Neuronal stem cell (in vitro differentiated cells): Measurements from ENCODE around the gene KLHDC7B.

Experiments
- DNase-seq: peaks from one replicate; pipeline ENCODE4 v3.0.0-alpha.2; 2013; ENCODE audit warnings: low spot score
- H2AFZ ChIP-seq: one replicate; pipeline ENCODE4 v1.6.1; 2013; ENCODE audit warnings: mild to moderate bottlenecking, low read length, inconsistent platforms
- H2AK5ac ChIP-seq: 2 replicates; pipeline ENCODE4 v1.6.1; 2013; ENCODE audit warnings: low read depth, mild to moderate bottlenecking, inconsistent platforms, low read length, moderate library complexity, mixed read lengths
- H2BK120ac ChIP-seq: 2 replicates; pipeline ENCODE4 v1.6.1; 2013; ENCODE audit warnings: low read depth, mild to moderate bottlenecking, inconsistent platforms, low read length, moderate library complexity, mixed read lengths
- H2BK12ac ChIP-seq: one replicate; pipeline ENCODE4 v1.6.1; 2013; ENCODE audit warnings: low read length, inconsistent platforms
- H2BK15ac ChIP-seq: 2 replicates; pipeline ENCODE4 v1.6.1; 2013; ENCODE audit warnings: mild to moderate bottlenecking, low read length, inconsistent platforms, mixed read lengths
- H2BK5ac ChIP-seq: one replicate; pipeline ENCODE4 v1.6.1; 2013; ENCODE audit warnings: inconsistent platforms, mild to moderate bottlenecking, low read length, moderate library complexity
- H3K14ac ChIP-seq: one replicate; pipeline ENCODE4 v1.6.1; 2013; ENCODE audit warnings: low read length, inconsistent platforms
- H3K18ac ChIP-seq: 2 replicates; pipeline ENCODE4 v1.6.1; 2013; ENCODE audit warnings: low read length, inconsistent platforms
- H3K23ac ChIP-seq: 2 replicates; pipeline ENCODE4 v1.6.1; 2013; ENCODE audit warnings: low read depth, mild to moderate bottlenecking, mixed read lengths, low read length, inconsistent platforms; ENCODE audit not compliant: poor library complexity
- H3K27ac ChIP-seq: replicated peaks from 3 replicates; pipeline ENCODE4 v1.5.1; 2013; ENCODE audit warnings: low read length, inconsistent platforms
- H3K27me3 ChIP-seq, 3 experiments: 2 replicates each; pipeline ENCODE4 v1.6.1; 2013; ENCODE audit warnings: low read length in 3 of 3, mild to moderate bottlenecking in 2 of 3, inconsistent platforms in 1 of 3, low read depth in 1 of 3, mixed read lengths in 1 of 3, moderate library complexity in 1 of 3; ENCODE audit not compliant: control insufficient read depth in 3 of 3, insufficient read depth in 3 of 3
- H3K36me3 ChIP-seq, 2 donors: replicated peaks in 1 of 2; 2 replicates each; pipeline ENCODE4 v1.6.1; 2013; ENCODE audit warnings: low read length in 2 of 2; ENCODE audit not compliant: control insufficient read depth in 2 of 2, insufficient read depth in 2 of 2
- H3K4ac ChIP-seq: 2 replicates; pipeline ENCODE4 v1.6.1; 2013; ENCODE audit warnings: inconsistent platforms, mild to moderate bottlenecking, low read length, moderate library complexity
- H3K4me1 ChIP-seq, 2 donors: 1 replicate in 1 of 2; 2 replicates in 1 of 2; pipeline ENCODE4 v1.6.1; 2013; ENCODE audit warnings: low read length in 2 of 2, low read depth in 1 of 2; ENCODE audit not compliant: control insufficient read depth in 2 of 2, insufficient read depth in 1 of 2
- H3K4me2 ChIP-seq: one replicate; pipeline ENCODE4 v1.6.1; 2013; ENCODE audit warnings: mild to moderate bottlenecking, low read length, inconsistent platforms; ENCODE audit not compliant: insufficient read depth, poor library complexity, severe bottlenecking
- H3K4me3 ChIP-seq, 2 donors: 2 replicates each; pipeline ENCODE4 v1.5.1; 2013; ENCODE audit warnings: low read length in 2 of 2, mild to moderate bottlenecking in 2 of 2, inconsistent platforms in 1 of 2, moderate library complexity in 1 of 2
- H3K79me1 ChIP-seq: one replicate; pipeline ENCODE4 v1.6.1; 2013; ENCODE audit warnings: low read depth, mild to moderate bottlenecking, inconsistent platforms, low read length, moderate library complexity
- H3K9ac ChIP-seq: one replicate; pipeline ENCODE4 v1.6.1; 2013; ENCODE audit warnings: mild to moderate bottlenecking, low read depth, low read length, inconsistent platforms; ENCODE audit not compliant: poor library complexity
- H3K9me3 ChIP-seq, 2 donors: replicated peaks in 1 of 2; 2 replicates each; pipeline versions ENCODE3 to v1.6.1; 2013; ENCODE audit warnings: low read length in 2 of 2, mild to moderate bottlenecking in 2 of 2, inconsistent platforms in 1 of 2, low read depth in 1 of 2, mixed read lengths in 1 of 2, moderate library complexity in 1 of 2; ENCODE audit not compliant: control insufficient read depth in 2 of 2, insufficient read depth in 1 of 2
- H4K8ac ChIP-seq: one replicate; pipeline ENCODE4 v1.6.1; 2013; ENCODE audit warnings: low read depth, mild to moderate bottlenecking, inconsistent platforms, low read length, moderate library complexity
- H4K91ac ChIP-seq: one replicate; pipeline ENCODE4 v1.6.1; 2013; ENCODE audit warnings: low read length, low read depth, mild to moderate bottlenecking, inconsistent platforms; ENCODE audit not compliant: poor library complexity
- WGBS, 2 donors: extraction: QIAGEN DNeasy Blood & Tissue Kit; methylation state at CpG; one replicate each; pipeline ENCODE4 v1.1.7; 2013; ENCODE audit warnings: missing lambda C conversion rate in 2 of 2, mixed read lengths in 1 of 2; ENCODE audit not compliant: insufficient read length in 2 of 2, insufficient replicate concordance in 1 of 2; ENCODE audit errors: extremely low coverage in 2 of 2; 5-methylcytosine and 5-hydroxymethylcytosine counted together

The KLHDC7B gene

GRCh38 chr22:50551160-50551752 is 5.6 kb downstream of the KLHDC7B start:
- no peak for DNase-seq
- no peak overlapping the region for H2BK15ac ChIP-seq
- no peak overlapping the region for H2BK120ac ChIP-seq
- no peak overlapping the region for H3K18ac ChIP-seq
- no peak overlapping the region for H4K8ac ChIP-seq
- H3K9me3 ChIP-seq: no peaks in the 10 kb centered on the region
- no peak overlapping the region for H4K91ac ChIP-seq
- no peak overlapping the region for H2BK5ac ChIP-seq
- H3K79me1 ChIP-seq: no peaks in the 10 kb centered on the region
- no peaks in the 10 kb centered on the region for H3K36me3 ChIP-seq
- H2AFZ ChIP-seq: no peak overlapping the region
- H3K4me1 ChIP-seq: no peaks in the 10 kb centered on the region
- H3K14ac ChIP-seq: no peak overlapping the region
- H3K23ac ChIP-seq: peak overlapping the region; percentile 18
- no peak overlapping the region for H3K4me3 ChIP-seq
- no peak overlapping the region for H3K4ac ChIP-seq
- H2BK12ac ChIP-seq: no peak overlapping the region
- H3K27ac ChIP-seq: no peak overlapping the region
- no peak overlapping the region for H3K4me2 ChIP-seq
- H2AK5ac ChIP-seq: no peak overlapping the region
- WGBS, 2 donors: no CpG with 5 or more reads among the region's 11 CpGs
- no peak overlapping the region for H3K9ac ChIP-seq
- peaks cover 0 to 21% (median 0%) of the 10 kb centered on the region in 3 experiments for H3K27me3 ChIP-seq

GRCh38 chr22:50553310-50553709 is 7.6 kb downstream of the KLHDC7B start:
- H2BK5ac ChIP-seq: no peak overlapping the region
- H3K4ac ChIP-seq: no peak overlapping the region
- H3K36me3 ChIP-seq: no peaks in the 10 kb centered on the region
- no peak overlapping the region for H3K4me3 ChIP-seq
- H3K14ac ChIP-seq: no peak overlapping the region
- no peak overlapping the region for H3K4me2 ChIP-seq
- no peak overlapping the region for H2BK12ac ChIP-seq
- H2BK15ac ChIP-seq: no peak overlapping the region
- H3K23ac ChIP-seq: no peak overlapping the region
- no peak overlapping the region for H2BK120ac ChIP-seq
- no peaks in the 10 kb centered on the region for H3K4me1 ChIP-seq
- H4K8ac ChIP-seq: no peak overlapping the region
- peaks cover 0 to 21% (median 0%) of the 10 kb centered on the region in 3 experiments for H3K27me3 ChIP-seq
- no CpG with 5 or more reads among the region's 8 CpGs for WGBS, 2 donors
- no peak overlapping the region for H3K18ac ChIP-seq
- H3K79me1 ChIP-seq: no peaks in the 10 kb centered on the region
- no peaks in the 10 kb centered on the region for H3K9me3 ChIP-seq
- no peak overlapping the region for H2AFZ ChIP-seq
- H4K91ac ChIP-seq: no peak overlapping the region
- H3K27ac ChIP-seq: no peak overlapping the region
- no peak overlapping the region for H3K9ac ChIP-seq
- no peak for DNase-seq
- no peak overlapping the region for H2AK5ac ChIP-seq

- H2BK120ac ChIP-seq: no peak overlapping the region
- no peaks in the 10 kb centered on the region for H3K4me1 ChIP-seq
- no peak overlapping the region for H3K4me3 ChIP-seq
- no peak overlapping the region for H3K14ac ChIP-seq
- no peak overlapping the region for H4K91ac ChIP-seq
- WGBS, 2 donors: no CpG with 5 or more reads among the region's 5 CpGs
- no peak overlapping the region for H3K18ac ChIP-seq
- H2BK15ac ChIP-seq: no peak overlapping the region
- no peak overlapping the region for H2BK5ac ChIP-seq
- no peak overlapping the region for H2AFZ ChIP-seq
- peaks cover 0 to 22% (median 0%) of the 10 kb centered on the region in 3 experiments for H3K27me3 ChIP-seq
- no peak overlapping the region for H3K27ac ChIP-seq
- no peak overlapping the region for H2AK5ac ChIP-seq
- no peak overlapping the region for H3K9ac ChIP-seq
- DNase-seq: no peak
- no peak overlapping the region for H4K8ac ChIP-seq
- H3K36me3 ChIP-seq: no peaks in the 10 kb centered on the region
- peaks cover 1% of the 10 kb centered on the region for H3K79me1 ChIP-seq
- no peak overlapping the region for H3K4ac ChIP-seq
- H3K4me2 ChIP-seq: no peak overlapping the region
- H3K23ac ChIP-seq: no peak overlapping the region
- H3K9me3 ChIP-seq: no peaks in the 10 kb centered on the region
- H2BK12ac ChIP-seq: no peak overlapping the region
These were observed 11.0 kb downstream of the KLHDC7B start for GRCh38 chr22:50556703-50557102.

GRCh38 chr22:50560034-50560433 is 14.3 kb downstream of the KLHDC7B start:
- H2BK120ac ChIP-seq: no peak overlapping the region
- H2BK15ac ChIP-seq: no peak overlapping the region
- peaks cover 2% of the 10 kb centered on the region for H3K79me1 ChIP-seq
- WGBS, 2 donors: no CpG with 5 or more reads among the region's 3 CpGs
- no peak overlapping the region for H3K4me2 ChIP-seq
- H2AK5ac ChIP-seq: no peak overlapping the region
- H3K14ac ChIP-seq: no peak overlapping the region
- no peak overlapping the region for H2BK5ac ChIP-seq
- no peak overlapping the region for H3K18ac ChIP-seq
- H2BK12ac ChIP-seq: no peak overlapping the region
- H3K9ac ChIP-seq: no peak overlapping the region
- no peak overlapping the region for H3K23ac ChIP-seq
- H4K91ac ChIP-seq: no peak overlapping the region
- no peak overlapping the region for H3K4ac ChIP-seq
- H3K27ac ChIP-seq: no peak overlapping the region
- H3K4me3 ChIP-seq: no peak overlapping the region
- H4K8ac ChIP-seq: no peak overlapping the region
- H3K9me3 ChIP-seq: no peaks in the 10 kb centered on the region
- no peak overlapping the region for H2AFZ ChIP-seq
- H3K4me1 ChIP-seq: peaks cover 0 to 5% of the 10 kb centered on the region in 2 donors
- DNase-seq: no peak
- H3K27me3 ChIP-seq: peaks cover 0 to 17% (median 6%) of the 10 kb centered on the region in 3 experiments
- no peaks in the 10 kb centered on the region for H3K36me3 ChIP-seq
